NK-92 (cell line): ENCODE results near the gene ATP2B2.

Source experiments
- DNase-seq: peaks from one replicate; lab custom pipeline; 2025; ENCODE audit not compliant: unreplicated experiment; lab: John Stamatoyannopoulos, UW

The ATP2B2 gene

DNA sequence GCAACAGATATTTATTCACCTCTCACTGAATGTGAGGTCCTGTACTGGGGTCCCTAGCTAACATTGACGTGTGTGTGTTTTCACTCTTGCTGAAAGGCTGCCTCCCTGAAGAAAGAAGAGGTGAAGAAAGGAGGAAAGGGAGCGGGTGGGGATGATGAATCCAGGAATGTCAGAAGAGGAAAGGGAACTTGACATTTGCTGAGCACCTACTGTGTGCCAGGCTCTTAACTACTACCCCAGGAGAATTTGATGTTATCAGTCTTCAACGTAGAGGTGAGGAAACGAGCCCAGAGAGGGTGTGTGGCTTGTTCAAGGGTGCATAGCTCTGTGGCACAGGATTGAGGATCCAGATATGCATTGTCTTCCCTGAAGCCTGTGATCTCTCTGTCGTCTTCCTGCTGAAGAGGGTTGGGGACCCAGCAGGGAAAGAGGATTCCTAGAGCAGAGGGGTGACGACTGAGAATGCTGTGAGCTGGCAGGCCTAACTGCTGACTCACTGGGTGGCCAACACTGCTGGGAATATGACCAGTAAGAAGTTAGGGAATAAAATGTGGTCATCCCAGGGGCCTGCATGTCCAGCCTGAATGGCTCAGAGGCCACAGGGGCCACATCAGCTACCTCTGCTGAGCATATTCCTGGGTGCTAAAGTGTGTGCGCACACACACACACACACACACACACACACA is 6.6 kb upstream of the ATP2B2 start:
- DNase-seq = no peak

DNA sequence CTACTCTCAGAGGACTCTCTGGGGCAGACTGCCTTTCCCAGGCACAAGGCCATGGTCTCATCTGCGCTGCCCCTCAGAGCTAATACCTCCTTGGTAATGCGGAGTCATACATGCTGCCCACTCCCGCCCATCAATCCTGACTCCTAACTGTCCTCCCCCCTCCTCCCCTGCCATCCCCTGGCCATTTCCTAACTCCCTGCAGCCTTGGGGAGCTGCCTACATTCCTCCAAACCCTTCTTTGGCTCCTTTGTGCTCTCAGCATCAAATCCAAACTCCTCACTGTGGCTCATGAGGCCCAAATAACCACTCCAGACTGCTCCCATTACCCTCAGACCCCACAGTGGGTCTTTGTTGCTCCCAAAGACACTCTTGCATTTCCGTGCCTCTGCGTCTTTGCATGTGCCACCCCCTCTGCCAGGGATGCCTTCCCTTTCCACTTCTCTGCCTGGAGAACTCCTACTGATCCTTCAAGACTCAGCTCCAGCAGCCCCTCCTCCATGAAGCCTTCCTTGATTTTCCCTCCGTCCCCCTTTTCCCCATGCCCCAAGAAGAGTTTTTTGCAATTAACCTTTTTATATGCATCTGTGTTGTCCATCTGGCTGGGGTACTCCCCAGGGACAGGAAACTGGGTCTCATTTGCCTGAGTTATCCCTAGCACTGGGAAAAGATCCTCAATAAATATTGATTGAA is 5.5 kb upstream of the ATP2B2 start:
- no peak for DNase-seq

DNA sequence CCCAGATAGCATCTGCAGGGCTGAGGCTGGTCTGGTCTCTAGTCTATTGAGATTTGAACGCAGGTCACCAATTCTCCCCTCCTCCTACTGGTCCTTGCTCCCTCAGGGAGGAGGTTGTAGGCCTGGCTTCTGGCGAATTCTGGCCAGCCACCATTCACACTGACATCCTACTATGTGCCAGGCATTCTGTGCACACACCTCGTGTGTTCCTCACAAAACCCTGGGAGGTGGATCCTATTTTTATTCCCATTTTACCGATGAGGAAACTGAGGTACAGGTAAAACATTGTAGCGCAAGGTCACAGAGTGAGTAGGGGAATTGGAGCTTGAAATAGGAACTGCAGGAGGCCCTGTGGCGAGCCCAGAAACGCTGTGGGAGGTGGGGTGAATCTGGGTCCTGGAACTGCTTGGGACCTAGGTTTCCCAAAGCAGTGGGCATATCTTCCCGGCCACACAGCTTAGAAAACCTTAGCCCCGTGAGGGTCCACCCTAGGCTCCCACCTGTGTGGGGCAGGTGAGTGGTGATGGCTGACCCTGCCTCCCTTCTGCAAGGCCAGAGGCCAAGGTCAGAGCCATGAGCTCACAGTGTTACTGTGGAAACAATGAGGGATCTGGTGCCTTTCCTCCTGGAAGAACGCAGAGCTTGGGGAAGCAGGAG is 4.8 kb upstream of the ATP2B2 start:
- DNase-seq = no peak

DNA sequence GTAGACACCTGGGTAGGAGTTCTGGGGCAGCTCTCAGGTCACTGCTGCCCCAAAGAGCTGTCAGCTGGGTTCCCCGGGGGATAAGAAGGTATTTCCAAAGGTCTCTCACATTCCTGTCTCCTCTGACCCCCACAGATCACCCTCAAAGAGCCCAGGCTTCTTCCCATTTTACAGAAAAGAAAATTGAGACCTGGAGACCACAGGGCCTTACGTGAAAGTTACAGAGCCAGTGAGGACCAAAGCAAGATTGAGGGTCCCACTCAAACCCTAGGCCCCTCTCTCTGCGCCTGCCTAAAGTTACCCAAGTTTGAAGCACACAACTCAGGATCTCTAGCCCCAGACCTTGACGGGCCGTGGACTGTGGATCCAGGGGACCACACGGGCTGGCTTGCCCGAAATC is 3.9 kb upstream of the ATP2B2 start:
- no peak for DNase-seq

DNA sequence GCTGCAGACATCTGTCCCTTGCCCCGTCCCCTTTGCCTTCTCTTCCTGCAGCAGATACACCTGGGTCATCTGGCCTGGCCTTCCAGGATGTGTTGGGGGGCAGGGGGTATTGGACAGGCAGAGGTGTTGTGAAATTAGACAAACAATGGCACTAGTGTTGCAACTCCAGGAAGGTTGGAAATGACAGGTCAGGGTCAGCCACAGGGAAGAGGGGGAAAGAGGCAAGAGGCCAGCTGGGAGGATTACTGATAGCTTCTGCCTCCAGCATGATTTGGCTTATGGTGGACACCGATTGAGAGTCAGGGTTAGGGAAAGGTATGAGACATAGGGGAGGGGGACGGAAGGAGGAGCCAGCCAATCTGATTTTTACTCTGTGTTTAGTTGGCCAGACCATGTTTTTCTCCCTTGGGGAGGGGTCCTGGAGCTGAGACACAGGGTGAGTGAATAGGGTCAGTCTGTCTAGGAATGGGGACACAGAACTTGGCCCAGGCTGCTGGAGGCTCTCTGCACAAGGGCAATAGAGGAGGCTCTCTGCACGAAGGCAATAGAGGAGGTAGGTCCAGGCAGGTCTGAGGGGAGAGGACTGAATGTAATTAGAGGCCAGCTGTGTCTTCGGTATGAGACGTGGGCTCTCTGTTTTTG is 3.4 kb upstream of the ATP2B2 start:
- no peak for DNase-seq

DNA sequence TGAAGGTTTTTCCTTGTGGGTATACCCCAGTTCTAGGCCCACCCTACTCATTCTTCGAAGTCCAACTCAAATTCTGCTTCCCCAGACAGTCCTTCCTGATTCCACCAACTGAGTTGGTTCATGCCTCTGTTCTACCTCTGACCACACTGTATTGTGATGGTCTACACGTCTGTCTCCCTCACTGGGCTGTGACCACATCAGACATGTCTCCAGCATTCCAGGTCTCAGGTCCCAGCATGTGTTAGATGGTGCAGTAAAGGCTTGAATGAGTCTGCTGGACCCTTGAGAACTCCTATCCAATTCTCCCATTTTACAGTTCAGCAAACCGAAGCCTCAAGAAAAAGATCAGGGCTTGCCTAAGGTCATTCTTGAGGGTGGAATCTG is 2.8 kb upstream of the ATP2B2 start:
- DNase-seq = no peak

DNA sequence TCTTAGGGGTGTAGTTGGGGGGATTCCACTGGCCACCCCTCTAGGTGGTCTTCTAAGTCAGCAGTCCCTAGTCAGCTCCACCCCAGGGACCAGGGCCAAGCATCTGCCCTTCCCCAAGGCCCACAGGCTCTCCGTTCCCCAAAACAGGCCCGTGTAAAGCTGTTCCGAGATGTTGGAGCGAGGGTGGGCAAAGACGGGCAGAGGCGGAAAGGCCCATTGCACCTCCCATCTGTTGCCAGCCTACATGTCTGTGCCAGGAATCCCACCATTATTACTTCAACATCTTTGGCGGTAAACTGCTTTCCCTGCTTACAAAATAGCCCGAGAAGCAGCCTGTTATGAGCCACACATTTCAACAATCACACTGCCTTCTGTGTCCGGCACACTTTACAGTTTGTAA is 1.9 kb upstream of the ATP2B2 start:
- DNase-seq = no peak

DNA sequence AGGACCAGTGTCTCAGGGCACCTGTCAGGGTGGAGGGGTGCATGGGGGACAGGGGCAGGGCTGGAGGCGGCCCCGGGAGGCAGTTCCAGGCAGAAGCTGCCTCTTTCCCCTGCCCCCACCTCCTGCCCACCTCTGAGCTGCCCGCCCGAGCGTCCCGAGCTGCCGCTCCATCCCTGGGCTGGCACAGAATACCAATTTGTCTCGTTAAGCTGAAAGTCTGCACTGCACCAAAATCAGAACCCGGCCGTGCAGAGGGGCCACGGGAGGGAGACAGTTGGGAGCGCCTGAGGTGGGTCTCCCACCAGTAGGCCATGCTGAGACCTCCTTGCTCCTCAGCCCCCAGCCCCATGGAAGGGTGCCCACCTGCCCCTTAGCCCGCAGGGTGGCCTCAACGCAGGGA is 1.3 kb upstream of the ATP2B2 start:
- DNase-seq = no peak

DNA sequence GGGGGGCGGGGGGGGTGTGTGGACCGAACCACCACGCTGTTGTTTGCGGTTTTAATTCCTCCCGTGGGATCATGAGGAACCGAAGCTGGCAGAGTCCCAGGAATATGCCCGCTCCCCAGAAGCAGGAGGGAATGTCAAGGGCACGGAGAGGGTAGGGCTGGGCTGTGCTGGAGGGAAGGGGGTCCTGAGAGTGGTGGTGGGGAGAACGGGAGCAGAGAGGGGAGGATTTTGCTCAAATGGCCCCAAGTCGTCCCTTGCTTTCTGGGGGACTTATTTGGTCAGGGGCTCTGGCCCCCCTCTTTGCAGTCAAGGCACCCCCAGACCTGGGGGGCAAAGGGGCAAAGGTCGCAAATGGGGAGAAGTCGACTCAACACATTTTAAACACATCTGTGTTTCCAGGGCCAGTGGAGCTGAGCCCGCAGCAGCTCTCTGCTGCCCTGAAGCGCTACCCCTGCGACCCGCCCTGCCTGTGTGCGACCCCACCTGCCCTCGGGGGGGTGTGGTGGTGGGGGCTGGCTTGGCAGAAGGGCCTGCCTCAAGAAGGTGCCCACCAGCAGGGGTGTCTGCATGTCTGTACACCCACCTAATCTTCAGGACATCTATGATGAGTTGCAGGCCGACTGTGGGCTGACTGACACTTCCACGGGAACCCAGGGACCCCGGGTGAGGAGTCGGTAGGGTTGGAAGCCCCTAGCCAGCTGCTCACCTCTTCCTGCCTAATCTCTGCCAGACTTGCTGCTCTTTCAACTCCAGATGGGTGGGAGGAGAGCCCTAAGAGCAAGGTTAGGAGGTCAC is 602 bp upstream of the ATP2B2 start:
- DNase-seq = no peak

DNA sequence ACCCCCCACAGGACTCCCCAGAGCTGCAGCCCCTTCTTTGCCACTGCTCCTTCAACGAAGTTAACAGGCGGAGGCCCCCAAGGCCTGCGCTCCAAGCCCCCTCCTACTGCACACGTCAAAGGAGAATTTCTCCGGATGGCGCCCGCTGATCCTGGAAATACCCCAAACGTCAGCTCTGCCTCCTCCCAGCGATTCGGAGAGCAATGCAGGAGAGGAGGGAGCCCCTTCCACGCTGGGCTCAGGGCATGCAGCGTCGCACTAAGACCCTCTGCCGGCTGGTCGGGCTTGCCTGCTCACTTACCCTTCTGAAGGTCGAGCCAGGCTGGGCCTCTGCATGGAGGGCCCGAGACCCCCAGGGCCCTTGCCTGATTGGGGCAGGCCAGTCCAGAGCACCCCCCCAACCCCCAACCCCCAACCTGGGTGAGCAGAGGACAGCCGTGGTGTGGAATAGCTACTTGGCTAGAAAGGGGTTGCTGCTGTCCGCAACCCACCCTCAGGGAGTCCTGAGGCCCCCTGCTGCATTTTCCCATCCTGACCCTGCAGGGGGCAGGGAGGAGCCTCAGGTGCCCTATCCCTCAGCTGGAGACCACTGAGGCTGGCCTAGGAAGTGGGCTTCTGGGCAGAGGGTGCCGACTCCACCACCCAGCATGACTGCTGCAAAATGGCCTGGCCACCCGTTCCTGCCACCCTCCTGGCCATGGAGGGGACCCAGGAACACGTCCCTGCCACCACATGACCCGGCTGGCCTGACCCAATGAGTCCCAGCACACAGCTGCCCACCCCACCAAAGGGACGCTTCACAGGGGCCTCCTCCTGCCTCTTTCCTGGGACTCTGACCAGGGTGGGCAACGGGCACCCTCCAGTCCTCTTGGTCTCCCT is 976 bp downstream of the ATP2B2 start:
- no peak for DNase-seq

DNA sequence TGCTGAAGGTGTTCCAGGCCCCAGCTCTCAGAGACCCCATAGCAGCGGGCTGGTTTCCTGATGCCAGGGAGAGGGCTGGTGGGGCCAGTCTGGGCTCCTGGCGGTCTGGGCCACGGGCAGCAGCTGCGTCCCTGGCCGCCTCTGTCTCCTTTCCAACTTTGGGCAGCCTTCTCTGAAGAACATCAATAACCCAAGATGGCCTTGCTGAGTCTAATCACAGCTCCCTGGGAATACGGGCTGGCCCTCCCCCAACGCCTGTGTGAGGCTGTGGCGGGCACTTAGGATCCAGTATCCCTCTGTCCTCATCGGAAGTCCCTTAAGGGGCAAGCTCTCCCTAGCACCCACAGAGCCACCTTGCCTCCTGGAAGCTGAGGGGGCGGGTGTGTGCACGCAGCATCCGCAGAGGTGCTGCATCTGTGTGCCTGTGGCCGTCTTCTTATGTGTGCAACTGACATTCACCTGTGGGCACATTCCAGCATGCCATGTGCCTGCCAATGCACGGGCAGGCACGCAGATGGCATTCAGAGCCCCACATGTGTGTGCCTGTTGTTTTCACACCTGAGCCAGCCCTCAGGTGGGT is 2.1 kb downstream of the ATP2B2 start:
- DNase-seq = no peak

DNA sequence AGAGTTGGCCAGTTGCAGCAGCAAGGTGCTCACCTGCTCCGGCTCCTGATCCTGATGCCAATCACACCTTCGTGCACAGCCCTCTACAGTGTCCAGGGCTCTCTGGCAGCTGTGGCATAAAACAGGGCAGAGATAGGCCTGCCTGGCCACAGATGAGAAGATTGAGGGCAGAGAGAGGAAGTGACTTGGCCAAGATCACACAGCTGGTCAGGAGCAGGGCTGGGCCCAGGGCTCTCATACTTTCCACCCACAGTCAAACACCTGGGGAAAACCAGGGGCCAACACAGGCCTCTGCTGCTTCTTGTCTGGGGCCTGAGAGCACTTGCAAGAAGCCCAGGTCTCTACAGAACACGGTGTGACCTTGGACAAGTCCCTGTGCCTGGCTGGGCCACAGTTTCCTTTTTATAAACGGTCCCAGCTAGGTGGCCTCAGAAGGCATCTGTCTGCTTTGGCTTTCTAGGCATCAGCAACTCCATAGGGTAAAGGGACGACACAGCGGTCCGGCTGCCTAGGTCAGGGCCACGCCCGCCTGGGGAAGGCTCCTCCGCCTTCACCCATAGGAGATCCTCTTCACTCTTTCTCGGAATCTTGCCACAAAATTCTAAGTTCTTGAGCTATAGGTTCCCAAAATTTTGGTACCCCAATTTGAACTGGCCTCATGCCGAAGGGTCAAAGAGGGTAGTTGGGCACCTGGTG is 3.1 kb downstream of the ATP2B2 start:
- no peak for DNase-seq

DNA sequence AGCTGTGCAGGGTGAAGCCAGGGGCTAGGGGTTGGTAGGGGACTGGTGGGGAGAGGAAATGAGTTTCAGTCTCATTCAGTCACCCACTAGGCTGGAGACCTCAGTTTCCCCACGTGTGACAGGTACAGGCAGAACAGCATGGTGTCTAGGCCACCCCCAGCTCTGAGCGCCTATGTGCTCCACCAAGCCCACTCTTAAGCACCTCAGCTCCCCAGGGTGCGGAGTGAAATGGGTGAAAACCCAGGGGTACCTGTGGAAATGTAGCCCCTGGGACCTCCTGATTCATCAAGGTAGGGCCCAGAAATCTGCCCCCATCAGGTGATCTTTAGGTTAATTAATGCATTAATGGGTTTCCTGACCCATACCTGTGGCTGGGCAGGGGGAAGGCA is 3.7 kb downstream of the ATP2B2 start:
- DNase-seq = no peak

DNA sequence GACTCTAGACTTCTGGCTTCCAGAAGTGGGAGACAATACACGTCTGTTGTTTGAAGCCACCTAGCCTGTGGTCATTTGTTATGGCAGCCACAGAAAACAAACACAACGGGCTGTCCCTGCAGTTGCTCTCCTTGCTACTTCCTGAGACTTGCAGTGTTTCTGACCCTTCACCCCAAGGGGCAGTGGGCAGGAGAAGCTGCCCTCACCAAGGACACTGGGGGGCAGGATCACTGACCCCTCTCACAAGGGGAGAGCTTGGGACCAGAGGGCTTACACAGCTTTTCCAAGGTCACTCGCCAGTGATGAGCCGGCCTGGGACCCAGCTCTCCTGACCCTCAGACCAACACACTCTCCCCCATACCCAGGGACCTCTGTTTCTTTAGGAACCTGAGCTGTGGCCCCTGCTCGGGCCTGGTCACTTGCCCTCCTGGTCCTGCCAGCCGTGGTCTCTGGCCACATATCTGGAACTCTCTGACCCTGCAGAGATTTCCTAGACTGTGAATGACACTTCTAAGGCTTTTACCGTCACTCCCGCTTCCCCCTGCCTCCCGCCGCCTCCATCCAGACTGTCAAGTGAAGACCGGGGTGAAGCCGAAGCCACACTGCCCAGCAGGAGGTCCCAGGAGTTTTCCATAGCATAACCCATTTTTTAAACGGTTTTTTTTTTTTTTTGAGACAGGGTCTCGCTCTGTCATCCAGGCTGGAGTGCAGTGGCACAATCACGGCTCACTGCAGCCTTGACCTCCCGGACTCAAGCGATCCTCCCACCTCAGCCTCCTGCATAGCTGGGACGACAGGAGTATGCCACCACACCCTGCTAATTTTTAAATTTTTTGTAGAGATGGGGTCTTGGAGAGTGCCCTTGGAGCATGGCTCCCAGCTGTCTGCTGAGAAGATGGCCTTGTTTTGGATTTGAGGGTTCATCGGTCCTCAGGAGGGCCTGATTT is 4.4 kb downstream of the ATP2B2 start:
- no peak for DNase-seq

DNA sequence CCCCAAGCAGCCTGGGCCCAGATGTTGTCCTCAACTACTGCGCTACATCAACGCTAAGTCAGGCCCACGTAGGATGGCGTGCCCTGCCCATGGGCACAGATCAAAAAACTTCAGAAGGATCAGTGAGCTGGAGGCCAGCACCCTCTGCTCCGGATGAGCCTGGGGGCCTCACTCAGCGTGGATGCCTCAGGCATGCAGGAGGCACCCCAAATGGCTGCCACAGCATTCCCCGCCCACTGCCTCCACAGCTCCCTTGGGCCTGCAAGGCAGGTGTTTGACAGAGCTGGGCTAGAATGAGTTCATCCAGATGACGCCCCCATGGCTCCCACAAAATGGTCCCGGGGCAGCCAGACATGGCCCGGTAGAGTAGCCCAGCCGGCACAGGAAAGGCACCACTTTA is 7.1 kb downstream of the ATP2B2 start:
- DNase-seq = no peak

DNA sequence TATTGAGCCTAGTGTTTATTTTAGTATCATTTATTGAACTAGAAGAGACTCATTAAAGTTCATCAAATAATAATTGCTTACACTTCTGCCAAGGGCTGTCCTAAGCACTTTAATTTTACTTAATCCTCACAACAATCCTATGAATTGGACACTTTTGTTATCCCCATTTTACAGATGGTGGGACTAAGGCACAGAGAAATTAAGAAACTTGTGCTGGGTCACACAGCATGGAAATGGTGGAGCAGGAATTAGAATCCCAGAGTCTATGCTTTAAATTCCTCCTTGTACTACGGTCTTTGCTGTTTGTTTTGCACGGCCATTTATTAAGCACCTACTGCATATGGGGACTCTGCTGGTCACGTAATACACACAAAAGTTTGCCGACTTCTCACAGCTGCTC is 7.9 kb downstream of the ATP2B2 start:
- no peak for DNase-seq

DNA sequence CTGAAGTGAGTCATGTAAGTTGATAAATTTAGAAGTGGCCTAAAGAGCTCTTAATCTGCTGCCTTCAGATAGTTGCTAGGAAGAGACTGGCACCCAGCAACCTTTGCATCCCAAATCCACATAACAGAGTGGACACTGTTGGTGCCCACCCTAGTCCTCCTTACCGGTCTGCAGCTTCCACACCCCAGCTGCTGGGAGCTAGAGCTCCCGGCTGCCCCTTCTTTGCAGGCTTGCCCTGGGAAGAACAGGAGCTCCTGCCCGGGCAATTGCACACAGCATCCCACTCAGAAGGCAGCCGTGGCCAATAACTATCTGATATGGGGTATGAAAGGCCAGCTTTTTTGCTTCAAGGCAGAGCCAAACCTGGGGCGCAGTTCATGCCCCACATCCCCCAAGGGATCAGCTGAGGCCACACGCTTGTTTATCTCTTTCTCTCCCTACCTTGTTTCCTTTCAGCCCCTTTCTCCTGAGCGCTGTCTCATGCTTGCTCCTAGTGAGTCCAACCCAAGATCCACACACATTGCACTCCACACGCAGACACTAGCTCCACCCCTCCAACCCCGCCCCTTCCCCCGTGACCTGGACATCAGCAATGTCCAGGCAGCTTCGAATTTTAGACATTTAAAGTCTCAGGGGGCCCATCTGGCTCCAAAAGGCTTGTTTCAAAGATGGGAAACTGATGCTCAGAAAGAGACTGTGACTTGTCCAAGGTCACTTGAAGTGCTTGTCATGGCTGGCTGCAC is 9.1 kb downstream of the ATP2B2 start:
- no peak for DNase-seq

DNA sequence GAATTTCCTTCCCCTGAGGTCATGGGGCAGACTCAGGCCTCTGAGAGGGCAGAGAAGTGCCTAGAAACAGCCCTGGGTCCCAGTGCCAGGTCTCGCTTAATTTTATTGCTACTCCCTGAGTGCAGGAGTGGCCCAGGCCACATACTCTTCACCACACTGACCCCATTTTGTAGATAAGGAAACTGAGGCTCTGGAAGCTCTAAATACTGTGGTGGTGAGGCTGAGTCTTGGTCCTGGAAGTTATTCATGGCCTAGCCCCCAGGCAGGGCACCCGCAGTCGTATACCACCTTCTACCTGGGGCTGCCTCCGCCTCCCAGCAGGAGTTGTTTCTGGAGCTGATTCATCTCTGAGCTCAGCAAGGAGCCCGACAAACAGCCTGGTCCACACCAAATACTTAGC is 9.8 kb downstream of the ATP2B2 start:
- no peak for DNase-seq
